ENCODE data around the gene MRGPRD.

Gene MRGPRD

GRCh38 chr11:68987211-68987610, 6.4 kb upstream of the MRGPRD start:
- TF ChIP-seq, protein P1, sequence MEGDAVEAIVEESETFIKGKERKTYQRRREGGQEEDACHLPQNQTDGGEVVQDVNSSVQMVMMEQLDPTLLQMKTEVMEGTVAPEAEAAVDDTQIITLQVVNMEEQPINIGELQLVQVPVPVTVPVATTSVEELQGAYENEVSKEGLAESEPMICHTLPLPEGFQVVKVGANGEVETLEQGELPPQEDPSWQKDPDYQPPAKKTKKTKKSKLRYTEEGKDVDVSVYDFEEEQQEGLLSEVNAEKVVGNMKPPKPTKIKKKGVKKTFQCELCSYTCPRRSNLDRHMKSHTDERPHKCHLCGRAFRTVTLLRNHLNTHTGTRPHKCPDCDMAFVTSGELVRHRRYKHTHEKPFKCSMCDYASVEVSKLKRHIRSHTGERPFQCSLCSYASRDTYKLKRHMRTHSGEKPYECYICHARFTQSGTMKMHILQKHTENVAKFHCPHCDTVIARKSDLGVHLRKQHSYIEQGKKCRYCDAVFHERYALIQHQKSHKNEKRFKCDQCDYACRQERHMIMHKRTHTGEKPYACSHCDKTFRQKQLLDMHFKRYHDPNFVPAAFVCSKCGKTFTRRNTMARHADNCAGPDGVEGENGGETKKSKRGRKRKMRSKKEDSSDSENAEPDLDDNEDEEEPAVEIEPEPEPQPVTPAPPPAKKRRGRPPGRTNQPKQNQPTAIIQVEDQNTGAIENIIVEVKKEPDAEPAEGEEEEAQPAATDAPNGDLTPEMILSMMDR (IDR thresholded peaks at IDR 0.05; ENCODE audit: borderline replicate concordance, control extremely low read depth, extremely low read depth, insufficient read depth, missing control alignments) = no peak
- DNase-seq (ENCODE audit: low spot score) = no peak
- in situ Hi-C loops (cut with MboI; ENCODE audit: low sequenced_read_pairs, unreplicated experiment) = no loop called here

DNA sequence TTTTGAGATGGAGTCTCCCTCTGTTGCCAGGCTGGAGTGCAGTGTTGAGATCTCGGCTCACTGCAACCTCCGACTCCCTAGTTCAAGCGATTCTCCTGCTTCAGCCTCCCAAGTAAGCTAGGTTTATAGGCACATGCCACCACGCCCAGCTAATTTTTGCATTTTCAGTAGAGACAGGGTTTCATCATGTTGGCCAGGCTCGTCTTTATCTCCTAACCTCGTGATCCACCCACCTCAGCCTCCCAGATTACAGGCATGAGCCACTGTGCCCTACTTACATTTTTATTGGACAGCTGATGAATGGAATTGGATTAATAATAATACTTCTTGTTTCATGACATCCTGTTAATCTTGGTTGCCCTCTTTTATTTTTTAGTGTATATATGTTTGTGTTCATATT, 3.0 kb upstream of the MRGPRD start:
- in situ Hi-C loops (cut with MboI; ENCODE audit: low sequenced_read_pairs, unreplicated experiment) = no loop called here
- TF ChIP-seq, protein P1 (IDR thresholded peaks at IDR 0.05; ENCODE audit: borderline replicate concordance, control extremely low read depth, extremely low read depth, insufficient read depth, missing control alignments) = no peak
- no peak for DNase-seq (ENCODE audit: low spot score)

DNA sequence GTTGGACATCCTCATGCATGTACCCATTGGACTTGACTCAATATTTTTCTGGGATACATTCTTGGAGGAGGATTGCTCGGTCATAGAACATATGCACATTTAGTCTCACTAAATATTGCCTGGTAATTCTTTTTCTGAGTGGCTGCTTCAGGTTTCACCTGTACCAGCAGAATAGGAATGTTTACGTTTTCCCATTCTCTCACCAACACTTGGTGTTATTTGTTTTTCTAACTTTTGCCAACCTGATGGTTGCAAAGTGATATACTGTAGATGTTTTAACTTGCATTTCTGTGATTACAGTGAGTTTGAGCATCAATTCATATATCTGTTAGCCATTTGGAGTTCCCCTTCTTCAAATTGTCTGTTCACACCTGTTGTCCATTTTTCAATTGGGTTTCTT, 1.3 kb upstream of the MRGPRD start:
- no peak for DNase-seq (ENCODE audit: low spot score)
- in situ Hi-C loops (cut with MboI; ENCODE audit: low sequenced_read_pairs, unreplicated experiment) = no loop called here
- TF ChIP-seq, protein P1 (IDR thresholded peaks at IDR 0.05; ENCODE audit: borderline replicate concordance, control extremely low read depth, extremely low read depth, insufficient read depth, missing control alignments) = no peak

GRCh38 chr11:68979931-68980775, 633 bp downstream of the MRGPRD start:
- in situ Hi-C loops (cut with MboI; ENCODE audit: low sequenced_read_pairs, unreplicated experiment) = no loop called here
- no peak for DNase-seq (ENCODE audit: low spot score)

DNA sequence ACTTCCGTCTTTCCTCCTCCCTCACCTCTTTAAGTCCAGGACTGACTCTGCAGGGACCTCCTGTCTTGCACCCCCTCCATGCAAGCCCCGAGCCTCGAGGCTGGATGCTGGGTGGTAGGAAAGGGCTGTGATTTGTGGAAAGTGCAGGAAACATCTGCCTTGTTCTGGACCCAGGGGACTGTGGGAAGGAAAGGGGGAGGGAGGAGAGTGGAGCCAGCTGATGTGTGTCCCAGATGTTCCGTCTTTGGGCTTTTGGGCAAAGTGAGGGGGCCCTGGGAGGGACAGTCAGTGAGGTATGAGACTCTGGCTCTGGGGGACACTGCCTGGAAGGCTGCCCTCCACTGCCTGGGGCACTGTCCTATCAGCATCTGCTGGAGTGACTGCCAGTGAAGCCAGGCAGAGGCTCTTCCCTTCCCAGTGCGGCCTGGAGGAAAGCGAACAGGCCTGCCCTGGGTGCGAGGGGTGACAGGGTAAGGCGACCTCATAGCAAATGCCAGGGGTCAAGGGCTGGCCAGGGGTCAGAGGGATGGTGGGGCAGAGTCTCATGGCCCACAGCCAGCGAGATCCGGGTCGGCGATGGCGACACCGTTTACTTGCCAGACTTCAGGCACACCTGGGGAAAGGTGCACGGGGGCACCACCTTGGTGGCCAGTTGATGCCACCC, 1.7 kb downstream of the MRGPRD start:
- in situ Hi-C loops (cut with MboI; ENCODE audit: low sequenced_read_pairs, unreplicated experiment) = no loop called here
- DNase-seq (ENCODE audit: low spot score) = no peak
- TF ChIP-seq, protein P1 (IDR thresholded peaks at IDR 0.05; ENCODE audit: borderline replicate concordance, control extremely low read depth, extremely low read depth, insufficient read depth, missing control alignments) = no peak

More at GRCh38 chr11:68979931-68980775, 633 bp downstream of the MRGPRD start:
- TF ChIP-seq, protein P1 (IDR thresholded peaks at IDR 0.05; ENCODE audit: borderline replicate concordance, control extremely low read depth, extremely low read depth, insufficient read depth, missing control alignments) = no peak

DNA sequence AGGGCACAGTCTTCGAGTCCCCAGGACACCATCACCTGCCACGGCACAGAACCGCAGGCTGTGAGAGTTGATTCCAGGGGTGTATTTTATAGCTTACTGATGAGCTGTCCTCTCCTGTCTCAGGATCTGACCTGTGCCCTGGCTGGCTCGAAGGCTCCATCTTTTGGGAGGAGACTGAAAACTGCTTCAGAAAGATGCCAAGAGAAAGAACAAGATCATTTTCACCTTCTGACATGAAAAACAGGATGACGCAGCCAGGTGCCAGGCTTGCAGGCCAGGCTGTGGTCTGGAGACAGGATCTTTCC, 2.2 kb downstream of the MRGPRD start:
- no peak for DNase-seq (ENCODE audit: low spot score)
- TF ChIP-seq, protein P1 (IDR thresholded peaks at IDR 0.05; ENCODE audit: borderline replicate concordance, control extremely low read depth, extremely low read depth, insufficient read depth, missing control alignments) = no peak
- in situ Hi-C loops (cut with MboI; ENCODE audit: low sequenced_read_pairs, unreplicated experiment) = no loop called here

Data from GM13976 (cell line).